ENCODE measurements around the gene LSR.

Gene LSR

DNA sequence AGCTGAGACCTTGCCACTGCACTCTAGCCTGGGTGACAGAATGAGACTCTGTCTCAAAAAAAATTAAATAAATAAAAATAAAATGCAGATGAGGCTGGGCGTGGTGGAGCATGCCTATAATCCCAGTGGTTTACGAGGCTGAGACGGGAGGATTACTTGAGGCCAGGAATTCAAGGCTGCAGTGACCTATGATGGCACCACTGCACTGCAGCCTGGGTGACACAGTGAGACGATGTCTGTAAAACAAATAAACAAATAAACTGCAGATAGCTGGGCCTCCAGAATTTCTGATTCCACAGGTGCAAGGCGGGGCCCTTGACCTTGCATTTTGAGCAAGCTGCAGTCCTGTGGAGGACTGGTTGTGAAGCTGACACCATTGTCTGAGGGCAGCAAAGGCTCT, 40.1 kb downstream of the LSR start:
- no peak overlapping the region for H3K27ac ChIP-seq
- no peak for TF ChIP-seq ZFX (IDR thresholded peaks at IDR 0.05)
- TF ChIP-seq, protein P1, sequence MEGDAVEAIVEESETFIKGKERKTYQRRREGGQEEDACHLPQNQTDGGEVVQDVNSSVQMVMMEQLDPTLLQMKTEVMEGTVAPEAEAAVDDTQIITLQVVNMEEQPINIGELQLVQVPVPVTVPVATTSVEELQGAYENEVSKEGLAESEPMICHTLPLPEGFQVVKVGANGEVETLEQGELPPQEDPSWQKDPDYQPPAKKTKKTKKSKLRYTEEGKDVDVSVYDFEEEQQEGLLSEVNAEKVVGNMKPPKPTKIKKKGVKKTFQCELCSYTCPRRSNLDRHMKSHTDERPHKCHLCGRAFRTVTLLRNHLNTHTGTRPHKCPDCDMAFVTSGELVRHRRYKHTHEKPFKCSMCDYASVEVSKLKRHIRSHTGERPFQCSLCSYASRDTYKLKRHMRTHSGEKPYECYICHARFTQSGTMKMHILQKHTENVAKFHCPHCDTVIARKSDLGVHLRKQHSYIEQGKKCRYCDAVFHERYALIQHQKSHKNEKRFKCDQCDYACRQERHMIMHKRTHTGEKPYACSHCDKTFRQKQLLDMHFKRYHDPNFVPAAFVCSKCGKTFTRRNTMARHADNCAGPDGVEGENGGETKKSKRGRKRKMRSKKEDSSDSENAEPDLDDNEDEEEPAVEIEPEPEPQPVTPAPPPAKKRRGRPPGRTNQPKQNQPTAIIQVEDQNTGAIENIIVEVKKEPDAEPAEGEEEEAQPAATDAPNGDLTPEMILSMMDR (conservative IDR thresholded peaks at IDR 0.05) = no peak

DNA sequence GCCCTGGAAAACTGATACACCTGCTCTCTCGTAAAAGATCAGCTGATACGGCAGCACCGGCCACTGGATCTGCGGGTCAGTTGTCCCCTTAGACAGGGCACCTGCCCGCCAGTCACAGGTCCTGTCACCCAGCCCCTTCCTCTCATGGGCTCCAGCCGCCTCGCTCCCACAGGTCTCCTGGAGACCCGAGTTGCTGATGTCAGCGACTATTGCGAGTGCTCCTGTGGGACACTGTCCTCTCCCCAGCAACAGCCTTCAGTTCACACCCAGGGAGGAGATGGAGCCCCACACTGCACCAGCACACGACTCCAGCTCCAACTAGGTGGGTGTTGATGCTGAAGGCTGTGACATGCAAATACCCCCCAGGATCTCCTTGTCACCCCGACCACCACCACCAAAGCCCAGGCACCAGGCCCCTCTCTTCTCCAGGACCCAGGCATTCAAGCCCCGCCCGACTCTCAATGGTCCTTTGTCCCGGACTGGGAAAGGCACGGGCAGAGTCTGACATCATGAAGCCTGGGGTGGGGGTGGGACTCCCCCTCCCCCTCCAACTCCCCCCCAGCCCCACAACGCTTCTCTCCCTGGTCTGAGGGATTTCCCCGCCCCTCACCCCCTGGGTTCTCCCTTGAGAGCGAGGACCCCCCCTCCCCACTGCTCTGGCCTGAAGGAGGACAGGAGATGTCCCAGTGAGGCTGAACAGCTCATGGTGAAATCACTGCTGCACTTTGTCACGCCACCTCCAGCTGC, 41.8 kb downstream of the LSR start:
- TF ChIP-seq ZFX (IDR thresholded peaks at IDR 0.05) = no peak
- TF ChIP-seq, protein P1 (conservative IDR thresholded peaks at IDR 0.05) = no peak
- H3K27ac ChIP-seq = no peak overlapping the region

DNA sequence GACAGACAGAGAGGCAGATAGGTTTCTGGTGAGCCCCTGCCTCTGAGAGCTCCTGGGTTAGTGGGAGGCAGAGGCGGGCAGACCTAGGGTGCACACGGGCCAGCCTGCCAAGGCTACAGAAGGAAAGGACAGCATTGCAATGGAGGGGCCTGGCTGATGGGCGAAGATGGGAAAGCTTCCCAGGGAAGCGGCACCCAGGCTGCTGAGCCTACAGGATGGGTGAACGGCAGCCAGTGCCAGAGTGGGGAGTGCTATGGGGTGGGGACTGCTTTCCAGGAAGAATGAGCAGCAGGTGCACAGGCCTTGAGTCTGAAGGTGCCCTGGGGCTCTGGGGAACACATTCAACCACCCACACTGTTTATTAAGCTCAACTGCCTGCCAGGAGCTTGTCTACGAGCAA, 42.5 kb downstream of the LSR start:
- no peak overlapping the region for H3K27ac ChIP-seq
- TF ChIP-seq ZFX (IDR thresholded peaks at IDR 0.05) = no peak
- TF ChIP-seq, protein P1 (conservative IDR thresholded peaks at IDR 0.05) = no peak

DNA sequence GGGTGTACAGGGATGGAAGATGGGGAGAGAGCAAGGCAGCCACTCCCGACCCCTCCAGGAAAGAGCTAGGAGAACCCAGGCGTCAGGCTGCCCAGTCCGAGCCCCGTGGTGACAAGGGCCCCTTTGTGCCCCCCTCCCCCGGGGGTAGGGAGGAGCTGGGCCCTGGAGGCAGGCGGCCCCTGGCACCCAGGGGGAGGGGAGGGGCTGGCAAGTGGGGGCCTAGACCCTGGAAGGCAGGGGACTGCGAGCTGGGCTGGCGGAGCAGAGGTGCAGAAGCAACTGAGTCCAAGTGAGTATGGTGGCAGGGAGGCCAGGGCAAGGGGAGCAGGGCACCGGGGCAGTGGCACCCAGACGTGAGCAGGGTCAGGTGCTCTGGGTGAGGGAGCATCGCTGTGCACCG, 43.1 kb downstream of the LSR start, which contains the start of gene MAG:
Gene MAG, plus strand, starts transcription at position 246 of the 400 bp plus-strand sequence. CDS start 3,248 bp downstream, outside the sequence.
- TF ChIP-seq ZFX (IDR thresholded peaks at IDR 0.05) = no peak
- TF ChIP-seq, protein P1 (conservative IDR thresholded peaks at IDR 0.05) = no peak

DNA sequence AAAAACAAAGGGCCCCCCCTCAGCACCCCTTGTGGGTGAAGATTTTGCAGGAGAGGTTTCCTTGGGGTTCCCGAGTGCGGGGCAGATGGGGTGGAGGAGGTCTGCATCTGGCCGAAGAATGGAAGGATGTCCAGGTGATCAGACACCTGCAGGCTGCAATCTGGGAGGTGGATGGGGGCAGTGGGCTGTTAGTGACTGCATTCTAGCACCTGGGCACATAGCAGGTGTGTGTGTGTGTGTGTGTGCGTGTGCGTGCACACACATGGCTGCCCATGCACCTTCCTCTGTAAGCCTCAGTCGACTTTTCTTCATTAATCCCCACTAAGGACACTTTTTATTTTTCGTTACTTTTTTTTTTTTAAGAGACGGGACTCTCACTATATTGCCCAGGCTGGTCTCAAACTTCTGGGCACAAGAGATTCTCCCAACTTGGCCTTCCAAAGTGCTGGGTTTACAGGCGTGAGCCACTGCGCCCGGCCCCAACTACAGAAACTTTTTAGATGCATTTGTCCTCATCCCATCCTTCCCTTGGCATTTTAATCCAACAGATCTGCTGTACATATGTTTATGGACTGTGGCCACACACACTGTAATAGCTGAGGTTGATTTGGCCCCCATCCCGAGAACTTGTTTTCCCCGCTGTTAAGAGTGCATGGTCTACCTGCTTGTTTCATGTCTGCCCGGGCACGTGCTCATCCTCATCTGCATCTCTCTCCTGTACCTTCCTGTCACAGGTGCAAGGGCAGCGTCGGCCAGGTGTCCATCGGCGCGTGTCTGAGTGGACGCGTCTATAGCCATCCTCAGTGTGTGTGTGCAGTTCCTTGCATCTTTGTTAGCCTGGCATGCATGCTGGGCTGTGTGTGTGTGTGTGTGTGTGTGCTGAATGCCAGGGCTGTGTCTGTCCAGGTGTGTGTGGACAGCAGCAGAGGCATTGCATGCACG, 43.9 kb downstream of the LSR start:
- TF ChIP-seq, protein P1 (conservative IDR thresholded peaks at IDR 0.05) = no peak
- TF ChIP-seq ZFX (IDR thresholded peaks at IDR 0.05) = no peak
- H3K27ac ChIP-seq = no peak overlapping the region

More for the DNA sequence above, 43.1 kb downstream of the LSR start, which contains the start of gene MAG:
- no peak within 1 kb of the TSS for H3K27ac ChIP-seq

DNA sequence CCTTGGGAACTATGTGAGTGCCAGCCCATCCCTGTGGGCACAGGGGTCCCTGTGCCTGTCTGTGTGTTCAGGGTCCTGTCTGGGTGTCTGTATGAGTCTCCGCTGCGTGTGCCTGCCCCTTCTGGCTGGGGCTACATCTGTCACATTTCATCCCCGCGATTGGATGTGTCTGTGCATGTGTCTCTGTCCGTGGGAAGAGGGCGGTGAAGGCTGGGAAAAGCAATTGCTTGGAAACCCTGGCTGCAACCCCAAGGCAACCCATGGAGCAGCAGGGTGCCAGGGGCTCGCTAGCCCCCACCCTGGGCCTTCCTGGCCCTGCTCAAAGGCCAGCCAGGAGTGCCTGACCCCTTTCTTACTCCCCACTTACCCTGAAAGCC, 44.5 kb downstream of the LSR start:
- no peak for TF ChIP-seq ZFX (IDR thresholded peaks at IDR 0.05)
- TF ChIP-seq, protein P1 (conservative IDR thresholded peaks at IDR 0.05) = no peak
- H3K27ac ChIP-seq = no peak overlapping the region

DNA sequence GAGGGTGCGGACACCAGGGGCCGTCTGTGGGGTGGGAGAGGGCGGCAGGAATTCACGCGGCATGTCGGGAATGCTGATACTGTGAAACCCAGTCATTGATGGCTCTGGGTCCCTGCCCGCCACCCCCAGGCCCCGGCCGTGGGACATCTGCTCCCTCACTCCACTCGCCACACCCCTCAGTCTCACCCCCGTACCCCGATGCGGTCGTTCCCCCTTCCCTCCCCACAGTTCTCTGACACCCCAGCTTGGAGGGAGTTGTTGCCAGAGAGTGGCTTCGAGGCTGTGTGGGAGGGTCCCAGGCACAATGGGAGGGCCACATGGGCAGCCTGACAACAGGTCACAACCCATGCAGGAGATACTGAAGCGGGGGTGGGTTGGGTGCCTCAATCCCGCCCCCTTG, 45.0 kb downstream of the LSR start:
- TF ChIP-seq, protein P1 (conservative IDR thresholded peaks at IDR 0.05) = no peak
- no peak for TF ChIP-seq ZFX (IDR thresholded peaks at IDR 0.05)
- no peak overlapping the region for H3K27ac ChIP-seq
